Gastrocnemius medialis (tissue), 4 donors: ENCODE data around the gene ACVR1B. TPM values are rescaled to one million over a fixed set of nuclear protein-coding genes. Genes with fewer than 3 reads are reported as not detected.

ENCODE experiments used
- ATAC-seq, 2 donors: fragments of 150-250 bp; one replicate each; pipeline ENCODE4 v1.9.1; 2016
- DNase-seq, 2 donors: peaks; one replicate each; pipeline ENCODE4 v3.0.0-alpha.2; 2019
- H3K27ac ChIP-seq, 4 donors: fragments of 200-600 bp; sonication (generic); 1 replicate in 1 of 4; 2 replicates in 3 of 4; pipeline ENCODE4 v1.5.1; 2016 to 2018; ENCODE audit warnings: mild to moderate bottlenecking in 2 of 4, moderate library complexity in 1 of 4
- H3K27me3 ChIP-seq, 3 donors: fragments of 200-600 bp; sonication (generic) in 2 of 3; 1 replicate in 1 of 3; 2 replicates in 2 of 3; pipeline versions ENCODE4 v1.5.1 to v1.6.0; 2016 to 2019; ENCODE audit warnings: mild to moderate bottlenecking in 1 of 3, moderate library complexity in 1 of 3
- H3K36me3 ChIP-seq, 2 donors: fragments of 200-600 bp; sonication (generic) in 1 of 2; one replicate each; pipeline ENCODE4 v1.5.1; 2017 to 2018
- H3K4me1 ChIP-seq, 2 donors: fragments of 200-600 bp; sonication (generic) in 1 of 2; one replicate each; pipeline ENCODE4 v1.5.1; 2016 to 2017; ENCODE audit warnings: mild to moderate bottlenecking in 2 of 2
- H3K4me3 ChIP-seq, 4 donors: fragments of 200-600 bp; sonication (generic) in 3 of 4; 1 replicate in 1 of 4; 2 replicates in 3 of 4; pipeline ENCODE4 v1.5.1; 2016 to 2019; ENCODE audit warnings: mild to moderate bottlenecking in 2 of 4
- H3K9me3 ChIP-seq, 3 donors: fragments of 200-600 bp; sonication (generic) in 2 of 3; 1 replicate in 1 of 3; 2 replicates in 2 of 3; pipeline ENCODE4 v1.5.1; 2016 to 2019
- POLR2A ChIP-seq, 2 donors: fragments of 450-650 bp; IDR thresholded peaks; one replicate each; pipeline ENCODE4 v1.6.1; 2017; ENCODE audit warnings: antibody characterized with exemption in 2 of 2, mild to moderate bottlenecking in 2 of 2, moderate library complexity in 2 of 2
- in situ Hi-C, 4 donors: fragments of 200-750 bp; cut with MboI; loops; one replicate each; pipeline versions ENCODE4 v1.15.0 to v1.8.0; 2017; ENCODE audit warnings: low sequenced_read_pairs in 4 of 4
- intact Hi-C: fragments of 100-400 bp; cut with DNase I; formaldehyde crosslinking; loops from one replicate; pipeline ENCODE4 v1.15.1; 2023; ENCODE audit warnings: low total_unique reads
- total RNA-seq, 4 donors: library from RNA; depleted of rRNA; stranded (reverse); fragments of >200 nt; gene quantifications; one replicate each; pipeline versions ENCODE4 v1.1.0 to v1.2.3, GENCODE V29; 2016
- TF ChIP-seq, protein P1 (sequence below), 5 experiments: fragments of 450-650 bp in 3 of 5; fragments of 200-600 bp in 2 of 5; sonication (generic) in 2 of 5; IDR thresholded peaks in 4 of 5; conservative IDR thresholded peaks in 1 of 5; 1 replicate in 4 of 5; 2 replicates in 1 of 5; pipeline ENCODE4 v1.5.1; 2016 to 2019; ENCODE audit warnings: antibody characterized with exemption in 5 of 5, mild to moderate bottlenecking in 3 of 5, moderate library complexity in 3 of 5

The ACVR1B gene
- total RNA-seq, result 10 to 100 TPM in 3 of 4 donors, 1 to 10 TPM in 1; 8.7 to 15.9 (median 10.1) TPM

DNA sequence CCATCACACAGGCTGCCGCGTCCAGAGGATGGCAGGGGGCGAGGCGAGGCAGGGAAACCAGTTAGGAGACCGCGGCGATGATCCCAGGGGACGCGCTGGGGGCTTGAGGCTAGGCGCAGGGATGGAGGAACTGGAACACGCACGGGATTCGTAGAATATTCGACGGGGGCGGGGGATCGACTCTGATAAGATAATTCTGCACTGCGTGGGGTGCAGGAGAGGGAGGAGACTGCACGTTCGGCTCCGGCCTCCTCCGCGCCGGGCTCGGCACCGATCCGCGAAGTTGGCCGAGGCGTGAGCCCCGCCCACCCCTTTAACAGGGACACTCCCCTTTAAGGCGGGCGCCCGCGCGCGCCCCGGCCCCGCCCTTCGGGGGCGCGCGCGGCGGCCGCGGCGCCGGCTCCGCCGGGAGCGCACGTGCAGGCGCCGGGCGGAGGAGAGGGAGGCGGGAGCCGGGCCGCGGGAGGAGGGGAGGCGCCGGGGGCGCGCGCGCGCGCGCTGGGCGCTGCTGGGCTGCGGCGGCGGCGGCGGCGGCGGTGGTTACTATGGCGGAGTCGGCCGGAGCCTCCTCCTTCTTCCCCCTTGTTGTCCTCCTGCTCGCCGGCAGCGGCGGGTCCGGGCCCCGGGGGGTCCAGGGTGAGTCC, at the start of gene ACVR1B:
TSS of gene ACVR1B (plus strand) at position 501 of the 644 bp plus-strand sequence. CDS start at position 546, 45 bp downstream.
- peak; percentile 77 to 81 for ATAC-seq
- intact Hi-C loops (no loop called here), in situ Hi-C loops (no loop called here)
- H3K4me1 ChIP-seq, result peaks cover 47 to 51% of the 10 kb centered on the region in 2 donors
- no peaks in the 10 kb centered on the region for H3K27me3 ChIP-seq
- DNase-seq, result peak; percentile 77 to 87
- no peaks in the 10 kb centered on the region for H3K9me3 ChIP-seq
- peak; percentile 89 to 91 for TF ChIP-seq POLR2A (IDR thresholded peaks at IDR 0.05)
- TF ChIP-seq, protein P1, sequence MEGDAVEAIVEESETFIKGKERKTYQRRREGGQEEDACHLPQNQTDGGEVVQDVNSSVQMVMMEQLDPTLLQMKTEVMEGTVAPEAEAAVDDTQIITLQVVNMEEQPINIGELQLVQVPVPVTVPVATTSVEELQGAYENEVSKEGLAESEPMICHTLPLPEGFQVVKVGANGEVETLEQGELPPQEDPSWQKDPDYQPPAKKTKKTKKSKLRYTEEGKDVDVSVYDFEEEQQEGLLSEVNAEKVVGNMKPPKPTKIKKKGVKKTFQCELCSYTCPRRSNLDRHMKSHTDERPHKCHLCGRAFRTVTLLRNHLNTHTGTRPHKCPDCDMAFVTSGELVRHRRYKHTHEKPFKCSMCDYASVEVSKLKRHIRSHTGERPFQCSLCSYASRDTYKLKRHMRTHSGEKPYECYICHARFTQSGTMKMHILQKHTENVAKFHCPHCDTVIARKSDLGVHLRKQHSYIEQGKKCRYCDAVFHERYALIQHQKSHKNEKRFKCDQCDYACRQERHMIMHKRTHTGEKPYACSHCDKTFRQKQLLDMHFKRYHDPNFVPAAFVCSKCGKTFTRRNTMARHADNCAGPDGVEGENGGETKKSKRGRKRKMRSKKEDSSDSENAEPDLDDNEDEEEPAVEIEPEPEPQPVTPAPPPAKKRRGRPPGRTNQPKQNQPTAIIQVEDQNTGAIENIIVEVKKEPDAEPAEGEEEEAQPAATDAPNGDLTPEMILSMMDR (IDR thresholded peaks at IDR 0.05 in 4 of 5, conservative IDR thresholded peaks at IDR 0.05 in 1 of 5), result no peak
- H3K27ac ChIP-seq, result peak within 1 kb of the TSS; percentile 89 to 98 (median 96)
- H3K36me3 ChIP-seq, result no peaks in the 10 kb centered on the region
- H3K4me3 ChIP-seq, result peak within 1 kb of the TSS; percentile 83 to 97 (median 91)

GRCh38 chr12:51901881-51902280, 49.6 kb upstream of the ACVR1B start:
- TF ChIP-seq, protein P1 (IDR thresholded peaks at IDR 0.05 in 4 of 5, conservative IDR thresholded peaks at IDR 0.05 in 1 of 5), result no peak
- TF ChIP-seq POLR2A (IDR thresholded peaks at IDR 0.05), result no peak
- DNase-seq, result no peak
- ATAC-seq, result no peak
- intact Hi-C loops (no loop called here), in situ Hi-C loops (no loop called here)
- Histone ChIP-seq H3K27me3 (peaks cover 2 to 10% (median 6%) of the 10 kb centered on the region in 3 donors), H3K4me1 (peaks cover 8 to 15% of the 10 kb centered on the region in 2 donors), H3K9me3 (no peaks in the 10 kb centered on the region), H3K36me3 (no peaks in the 10 kb centered on the region), H3K27ac (no peak overlapping the region), H3K4me3 (no peak overlapping the region)

DNA sequence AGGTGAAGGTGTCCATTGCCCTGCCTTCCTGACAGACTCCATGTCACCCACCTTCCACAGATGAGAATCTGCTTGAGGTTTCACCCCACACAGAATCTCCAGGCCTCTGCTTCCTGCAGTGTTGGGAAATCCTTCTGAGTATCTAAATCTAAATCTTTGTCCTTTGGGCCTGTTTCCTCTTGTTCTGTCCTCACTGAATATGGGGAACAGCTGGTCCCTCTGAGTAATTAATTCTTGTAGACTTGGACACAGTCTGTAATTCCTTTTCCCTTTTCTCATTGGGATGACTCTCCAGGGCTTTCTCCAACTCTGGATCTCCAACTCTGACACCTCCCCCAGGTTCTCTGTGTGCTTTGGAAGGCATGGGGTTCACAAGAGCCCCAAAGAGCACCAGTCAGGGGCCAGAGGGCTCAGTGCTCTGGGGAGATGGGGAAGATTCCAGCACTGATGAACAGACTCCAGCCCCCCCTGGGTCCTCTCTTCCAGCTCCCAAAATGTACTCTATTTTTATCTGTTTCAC, 46.5 kb upstream of the ACVR1B start:
- Histone ChIP-seq H3K4me3 (peak overlapping the region in 1 of 4 donors; percentile 12), H3K4me1 (peaks cover 13 to 22% of the 10 kb centered on the region in 2 donors), H3K9me3 (no peaks in the 10 kb centered on the region), H3K27me3 (peaks cover 12 to 18% (median 15%) of the 10 kb centered on the region in 3 donors), H3K27ac (peak overlapping the region; percentile 78 to 91 (median 86)), H3K36me3 (no peaks in the 10 kb centered on the region)
- TF ChIP-seq POLR2A (IDR thresholded peaks at IDR 0.05), result no peak
- TF ChIP-seq, protein P1 (IDR thresholded peaks at IDR 0.05 in 4 of 5, conservative IDR thresholded peaks at IDR 0.05 in 1 of 5), result no peak
- in situ Hi-C loops, result no loop called here
- DNase-seq, result no peak
- ATAC-seq, result peak; percentile 67 to 76
- intact Hi-C loops, result no loop called here

GRCh38 chr12:51905471-51906429, 45.7 kb upstream of the ACVR1B start:
- ATAC-seq (peak; percentile 69 to 78), DNase-seq (peak; percentile 70 to 83)
- Histone ChIP-seq H3K4me3 (peak overlapping the region; percentile 16 to 67 (median 49)), H3K36me3 (no peaks in the 10 kb centered on the region), H3K9me3 (no peaks in the 10 kb centered on the region), H3K27me3 (peaks cover 12 to 18% (median 15%) of the 10 kb centered on the region in 3 donors), H3K4me1 (peaks cover 19 to 29% of the 10 kb centered on the region in 2 donors), H3K27ac (peak overlapping the region; percentile 78 to 91 (median 86))
- intact Hi-C loops, result no loop called here
- TF ChIP-seq, protein P1 (IDR thresholded peaks at IDR 0.05 in 4 of 5, conservative IDR thresholded peaks at IDR 0.05 in 1 of 5), result no peak
- TF ChIP-seq POLR2A (IDR thresholded peaks at IDR 0.05), result peak; percentile 25 to 31
- in situ Hi-C loops, result no loop called here
